IMR-90 (cell line): Measurements from ENCODE around the gene SESN3. TPM values are rescaled to one million over a fixed set of nuclear protein-coding genes. Genes with fewer than 3 reads are reported as not detected.

ENCODE experiments used
- ATAC-seq: fragments of 200-7000 bp; cut with Tn5 transposase; 2 replicates; pipeline ENCODE4 v1.9.1; 2020; ENCODE audit warnings: low read depth, mild to moderate bottlenecking, moderate library complexity
- BruUV-seq: library from RNA; stranded (reverse); fragments of 400-500 nt; replicated peaks from 2 replicates; lab custom pipeline; 2021; lab: Mats Ljungman, UMichigan
- CTCF ChIA-PET: fragments of 300-600 bp; formaldehyde crosslinking; extraction: SDS; loops from one replicate; lab custom pipeline; 2021; ENCODE audit warnings: antibody characterized with exemption; lab: Yijun Ruan, JAX
- POLR2A ChIA-PET: fragments of 300-600 bp; sonication (Branson Sonifier 250); formaldehyde crosslinking; loops from one replicate; lab custom pipeline; 2022; ENCODE audit warnings: antibody characterized with exemption; ENCODE audit not compliant: unreplicated experiment; lab: Charles Lee
- DNase-seq: peaks from one replicate; pipeline ENCODE4 v3.0.0; 2013
- H2AFZ ChIP-seq: replicated peaks from 2 replicates; pipeline ENCODE3; 2013; ENCODE audit warnings: low read length, mild to moderate bottlenecking; ENCODE audit not compliant: poor library complexity
- H2AK5ac ChIP-seq: 2 replicates; pipeline ENCODE4 v1.6.1; 2013; ENCODE audit warnings: low read depth, low read length, inconsistent platforms
- H2AK9ac ChIP-seq: replicated peaks from 2 replicates; pipeline ENCODE3; 2013; ENCODE audit warnings: mild to moderate bottlenecking, low read depth, low read length, moderate library complexity; ENCODE audit not compliant: poor library complexity
- H2BK120ac ChIP-seq: 2 replicates; pipeline ENCODE4 v1.6.1; 2013; ENCODE audit warnings: low read depth, low read length, inconsistent platforms
- H2BK15ac ChIP-seq: 3 replicates; pipeline ENCODE4 v1.6.1; 2013; ENCODE audit warnings: low read depth, low read length, inconsistent platforms
- H2BK20ac ChIP-seq: 2 replicates; pipeline ENCODE4 v1.6.1; 2013; ENCODE audit warnings: low read depth, mild to moderate bottlenecking, inconsistent platforms, low read length, moderate library complexity
- H2BK5ac ChIP-seq: 2 replicates; pipeline ENCODE4 v1.6.1; 2013; ENCODE audit warnings: mild to moderate bottlenecking, low read depth, low read length, inconsistent platforms; ENCODE audit not compliant: poor library complexity, severe bottlenecking
- H3K14ac ChIP-seq: replicated peaks from 2 replicates; pipeline ENCODE4 v1.6.1; 2013; ENCODE audit warnings: low read depth, low read length, inconsistent platforms
- H3K18ac ChIP-seq: 2 replicates; pipeline ENCODE4 v1.6.1; 2013; ENCODE audit warnings: low read depth, low read length, control low read depth
- H3K23ac ChIP-seq: 2 replicates; pipeline ENCODE4 v1.6.1; 2013; ENCODE audit warnings: low read depth, low read length, inconsistent platforms
- H3K27ac ChIP-seq: 2 replicates; pipeline ENCODE4 v1.5.1; 2013; ENCODE audit warnings: mild to moderate bottlenecking, control low read depth, low read length; ENCODE audit not compliant: insufficient read depth
- H3K27me3 ChIP-seq: 2 replicates; pipeline ENCODE4 v1.6.1; 2013; ENCODE audit warnings: low read length; ENCODE audit not compliant: control insufficient read depth, insufficient read depth
- H3K36me3 ChIP-seq: 2 replicates; pipeline ENCODE4 v1.6.1; 2013; ENCODE audit warnings: low read length, mixed read lengths; ENCODE audit not compliant: control insufficient read depth, insufficient read depth
- H3K4ac ChIP-seq: 2 replicates; pipeline ENCODE4 v1.6.1; 2013; ENCODE audit warnings: low read depth, low read length, inconsistent platforms
- H3K4me1 ChIP-seq: 2 replicates; pipeline ENCODE4 v1.6.1; 2013; ENCODE audit warnings: low read length, mixed read lengths; ENCODE audit not compliant: control insufficient read depth, insufficient read depth
- H3K4me2 ChIP-seq: 2 replicates; pipeline ENCODE4 v1.6.1; 2013; ENCODE audit warnings: low read depth, mild to moderate bottlenecking, control low read depth, low read length, moderate library complexity
- H3K4me3 ChIP-seq: 2 replicates; pipeline ENCODE4 v1.5.1; 2013; ENCODE audit warnings: low read depth, mild to moderate bottlenecking, control low read depth, low read length, moderate library complexity; ENCODE audit not compliant: insufficient read depth
- H3K56ac ChIP-seq: 2 replicates; pipeline ENCODE4 v1.6.1; 2013; ENCODE audit warnings: low read length, inconsistent platforms; ENCODE audit not compliant: insufficient read depth; ENCODE audit errors: extremely low read depth
- H3K79me1 ChIP-seq, 2 experiments: 2 replicates each; pipeline ENCODE4 v1.6.1; 2013; ENCODE audit warnings: low read length in 2 of 2, inconsistent platforms in 1 of 2, low read depth in 1 of 2
- H3K9ac ChIP-seq: 2 replicates; pipeline ENCODE4 v1.6.1; 2013; ENCODE audit warnings: low read depth, low read length, control low read depth
- H3K9me1 ChIP-seq: 2 replicates; pipeline ENCODE4 v1.6.1; 2013; ENCODE audit warnings: low read length, inconsistent platforms; ENCODE audit not compliant: insufficient read depth
- H3K9me3 ChIP-seq: 2 replicates; pipeline ENCODE4 v1.6.1; 2013; ENCODE audit warnings: low read length; ENCODE audit not compliant: control insufficient read depth, insufficient read depth
- H4K20me1 ChIP-seq: 2 replicates; pipeline ENCODE4 v1.6.1; 2013; ENCODE audit warnings: low read length, inconsistent platforms; ENCODE audit not compliant: insufficient read depth
- H4K5ac ChIP-seq: 2 replicates; pipeline ENCODE4 v1.6.1; 2013; ENCODE audit warnings: mild to moderate bottlenecking, low read depth, low read length, control low read depth
- H4K8ac ChIP-seq, 2 experiments: 2 replicates each; pipeline ENCODE4 v1.6.1; 2013; ENCODE audit warnings: low read depth in 2 of 2, low read length in 2 of 2, control low read depth in 1 of 2, inconsistent platforms in 1 of 2
- H4K91ac ChIP-seq: 2 replicates; pipeline ENCODE4 v1.6.1; 2013; ENCODE audit warnings: low read depth, low read length, inconsistent platforms; ENCODE audit not compliant: insufficient read depth
- BHLHE40 ChIP-seq: fragments of 150-350 bp; IDR thresholded peaks from 2 replicates; pipeline ENCODE4 v1.6.1; 2016; ENCODE audit warnings: mild to moderate bottlenecking, low read depth, low read length
- CEBPB ChIP-seq: IDR thresholded peaks from 2 replicates; pipeline ENCODE4 v1.6.1; 2012; ENCODE audit warnings: low read depth, low read length, improper control_type of control experiment
- CHD1 ChIP-seq: IDR thresholded peaks from 2 replicates; pipeline ENCODE4 v1.6.1; 2012; ENCODE audit warnings: low read depth, low read length, improper control_type of control experiment
- CTCF ChIP-seq: conservative IDR thresholded peaks from 2 replicates; pipeline ENCODE4 v1.5.1; 2012; ENCODE audit warnings: mild to moderate bottlenecking, low read depth, low read length, improper control_type of control experiment
- ELK1 ChIP-seq: fragments of 150-350 bp; IDR thresholded peaks from 2 replicates; pipeline ENCODE4 v1.6.1; 2016; ENCODE audit warnings: low read depth, mild to moderate bottlenecking, low read length, moderate library complexity, borderline replicate concordance
- FOS ChIP-seq: fragments of 150-350 bp; IDR thresholded peaks from 2 replicates; pipeline ENCODE4 v1.6.1; 2016; ENCODE audit warnings: low read depth, low read length
- MAFK ChIP-seq: IDR thresholded peaks from 2 replicates; pipeline ENCODE4 v1.6.1; 2012; ENCODE audit warnings: low read depth, low read length, improper control_type of control experiment
- MAZ ChIP-seq: IDR thresholded peaks from 2 replicates; pipeline ENCODE4 v1.6.1; 2012; ENCODE audit warnings: low read depth, mild to moderate bottlenecking, low read length, improper control_type of control experiment, moderate library complexity, borderline replicate concordance
- MXI1 ChIP-seq: IDR thresholded peaks from 2 replicates; pipeline ENCODE4 v1.6.1; 2012; ENCODE audit warnings: low read depth, mild to moderate bottlenecking, low read length, moderate library complexity, borderline replicate concordance
- NFE2L2 ChIP-seq: fragments of 150-350 bp; IDR thresholded peaks from 2 replicates; pipeline ENCODE4 v1.6.1; 2016; ENCODE audit warnings: low read depth, mild to moderate bottlenecking, low read length
- POLR2A ChIP-seq: IDR thresholded peaks from 2 replicates; pipeline ENCODE4 v1.6.1; 2012; ENCODE audit warnings: mild to moderate bottlenecking, low read depth, low read length
- RAD21 ChIP-seq: IDR thresholded peaks from 2 replicates; pipeline ENCODE4 v1.6.1; 2012; ENCODE audit warnings: low read length, improper control_type of control experiment
- RCOR1 ChIP-seq: IDR thresholded peaks from 2 replicates; pipeline ENCODE4 v1.6.1; 2012; ENCODE audit warnings: mild to moderate bottlenecking, low read length, improper control_type of control experiment; ENCODE audit not compliant: insufficient replicate concordance
- RFX5 ChIP-seq: IDR thresholded peaks from 2 replicates; pipeline ENCODE4 v1.8.0; 2012; ENCODE audit warnings: low read depth, mild to moderate bottlenecking, low read length, moderate library complexity
- SMC3 ChIP-seq: fragments of 150-350 bp; IDR thresholded peaks from 2 replicates; pipeline ENCODE4 v1.6.1; 2016; ENCODE audit warnings: low read depth, mild to moderate bottlenecking, antibody characterized with exemption, low read length, moderate library complexity
- USF2 ChIP-seq: fragments of 150-350 bp; IDR thresholded peaks from 2 replicates; pipeline ENCODE4 v1.6.1; 2017; ENCODE audit warnings: mild to moderate bottlenecking, antibody characterized with exemption, low read length, low read depth
- WGBS, 2 experiments: methylation state at CpG; one replicate each; pipeline versions ENCODE4 v1.1.5 to v1.1.7; 2013; ENCODE audit warnings: missing lambda C conversion rate in 2 of 2; ENCODE audit not compliant: insufficient read length in 1 of 2; ENCODE audit errors: extremely low coverage in 2 of 2; 5-methylcytosine and 5-hydroxymethylcytosine counted together
- dilution Hi-C: fragments of 300-500 bp; cut with HindIII; formaldehyde crosslinking; loops from one replicate; pipeline ENCODE4 v1.14.3; 2018; ENCODE audit warnings: low sequenced_read_pairs; ENCODE audit not compliant: unreplicated experiment
- in situ Hi-C: fragments of 300-500 bp; cut with MboI; formaldehyde crosslinking; loops from 3 replicates; pipeline ENCODE4 v1.14.3; 2019; ENCODE audit warnings: low sequenced_read_pairs, inconsistent platforms, mixed read lengths
- intact Hi-C: fragments of 100-400 bp; cut with micrococcal nuclease; formaldehyde crosslinking; loops from 2 replicates; pipeline ENCODE4 v1.10.0; 2022
- polyA plus RNA-seq, 3 experiments: library from polyadenylated mRNA; depleted of rRNA; stranded (reverse); fragments of >200 nt; gene quantifications; 2 replicates each; pipeline ENCODE4 v1.2.3, GENCODE V29; 2012; ENCODE audit warnings: low replicate concordance in 1 of 3
- total RNA-seq: library from RNA; depleted of rRNA; stranded (reverse); fragments of >200 nt; gene quantifications from 2 replicates; pipeline ENCODE4 v1.2.3, GENCODE V29; 2012

The SESN3 gene
- total and polyA plus RNA-seq, 2 of the 4 experiments (the other 2 are of a cell fraction) = 2.0 to 7.7 TPM

DNA sequence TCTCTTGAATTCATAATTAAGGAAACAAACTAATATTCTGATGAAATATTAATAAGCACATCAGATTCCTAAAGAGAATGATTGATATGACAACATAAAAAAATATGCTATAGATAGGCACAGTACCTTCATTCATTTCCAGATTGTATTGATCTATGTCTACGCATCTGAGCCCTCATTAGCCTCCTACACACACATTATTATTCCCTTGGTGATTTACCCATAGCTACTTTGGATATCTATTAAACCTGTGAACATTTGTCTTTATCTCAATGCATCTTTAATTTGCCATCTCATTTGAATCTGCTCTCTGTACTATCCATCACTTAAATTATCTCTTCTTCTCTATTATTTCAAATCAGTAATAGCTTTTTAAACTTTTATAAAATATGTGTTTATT is 18.4 kb downstream of the SESN3 start:
- no peak overlapping the region for H4K5ac ChIP-seq
- 80% methylated on average over 1 of the region's 1 CpG; no CpG with 5 or more reads in 1 of the 2 experiments for WGBS, 2 experiments
- no peak overlapping the region for H4K91ac ChIP-seq
- no peak overlapping the region for H2BK5ac ChIP-seq
- no peak overlapping the region for H2BK20ac ChIP-seq
- no peaks in the 10 kb centered on the region for H3K9me1 ChIP-seq
- no peaks in the 10 kb centered on the region for H3K79me1 ChIP-seq
- no TSS peak for BruUV-seq
- no peak overlapping the region for H3K23ac ChIP-seq
- no peak overlapping the region for H3K56ac ChIP-seq
- DNase-seq = no peak
- no peak overlapping the region for H2AK5ac ChIP-seq
- intact Hi-C loops = no loop called here
- H3K14ac ChIP-seq = no peak overlapping the region
- H4K8ac ChIP-seq = no peak overlapping the region
- TF ChIP-seq RFX5 = no peak
- no peak for TF ChIP-seq NFE2L2
- no peak for TF ChIP-seq MXI1
- no peak for TF ChIP-seq FOS
- no peak for TF ChIP-seq ELK1
- TF ChIP-seq POLR2A = no peak
- no peak for TF ChIP-seq CTCF
- no peak for TF ChIP-seq MAFK
- TF ChIP-seq CHD1 = no peak
- no peak for TF ChIP-seq RAD21
- TF ChIP-seq SMC3 = no peak
- no peak for TF ChIP-seq USF2
- no peak for TF ChIP-seq MAZ
- TF ChIP-seq RCOR1 = no peak
- no peak for TF ChIP-seq CEBPB
- no peak for TF ChIP-seq BHLHE40
- H2AFZ ChIP-seq = no peak overlapping the region
- POLR2A ChIA-PET = no interaction called here
- no peak overlapping the region for H3K4me3 ChIP-seq
- in situ Hi-C loops = no loop called here
- H3K9me3 ChIP-seq = no peaks in the 10 kb centered on the region
- H3K4ac ChIP-seq = no peak overlapping the region
- CTCF ChIA-PET = no interaction called here
- no peak overlapping the region for H3K4me2 ChIP-seq
- no peak overlapping the region for H2AK9ac ChIP-seq
- H2BK15ac ChIP-seq = no peak overlapping the region
- H3K18ac ChIP-seq = no peak overlapping the region
- no peak overlapping the region for H2BK120ac ChIP-seq
- H3K9ac ChIP-seq = no peak overlapping the region
- H3K27ac ChIP-seq = no peak overlapping the region
- no peaks in the 10 kb centered on the region for H3K36me3 ChIP-seq
- H3K4me1 ChIP-seq = no peaks in the 10 kb centered on the region
- no peaks in the 10 kb centered on the region for H4K20me1 ChIP-seq
- no peak for ATAC-seq
- H3K27me3 ChIP-seq = no peaks in the 10 kb centered on the region
- dilution Hi-C loops = no loop called here
